Right lobe of liver (tissue), 4 donors: ENCODE data around the gene PLPPR2.

Source experiments
- CTCF ChIP-seq, 4 donors: fragments of 200-600 bp in 3 of 4; fragments of 450-650 bp in 1 of 4; IDR thresholded peaks; one replicate each; pipeline versions ENCODE4 v1.5.1 to v1.8.0; 2016 to 2022; ENCODE audit warnings: antibody characterized with exemption in 4 of 4, mild to moderate bottlenecking in 2 of 4
- POLR2A ChIP-seq: fragments of 450-650 bp; IDR thresholded peaks from one replicate; pipeline ENCODE4 v1.6.1; 2017; ENCODE audit warnings: antibody characterized with exemption, mild to moderate bottlenecking
- donor health status: DM: no; HTN: no; CAD: no.
- donor health status: DM: no; HTN: no; CAD: no.
- donor health status: DM: no; HTN: yes; CAD: no.

DNA sequence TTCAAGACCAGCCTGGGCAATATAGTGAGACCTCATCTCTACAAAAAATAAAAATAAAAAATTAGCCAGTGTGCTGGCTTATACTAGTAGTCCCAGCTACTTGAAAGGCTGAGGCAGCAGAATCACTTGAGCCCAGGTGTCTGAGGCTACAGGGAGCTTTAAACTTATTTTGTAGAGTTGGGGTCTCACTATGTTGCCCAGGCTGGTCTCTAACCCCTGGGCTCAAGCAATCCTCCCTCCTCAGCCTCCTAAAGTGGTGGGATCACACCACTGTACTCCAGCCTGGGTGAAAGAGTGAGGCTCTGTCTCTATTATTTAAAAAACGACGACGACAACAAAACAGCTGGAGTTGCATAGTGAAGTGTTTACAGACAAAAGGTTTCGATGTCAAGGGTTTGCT, 23.7 kb upstream of the PLPPR2 start:
- TF ChIP-seq POLR2A = no peak
- TF ChIP-seq CTCF (IDR thresholded peaks at IDR 0.05) = no peak
